H1 (cell line): ENCODE data around the gene TMEM38A. TPM values are rescaled to one million over a fixed set of nuclear protein-coding genes. Genes with fewer than 3 reads are reported as not detected.

ENCODE experiments used
- CTCF ChIA-PET: fragments of 300-600 bp; sonication (Branson Sonifier 250); formaldehyde crosslinking; loops from one replicate; lab custom pipeline; 2021; ENCODE audit not compliant: partially characterized antibody; lab: Charles Lee
- POLR2A ChIA-PET: fragments of 300-600 bp; sonication (Branson Sonifier 250); formaldehyde crosslinking; loops from one replicate; lab custom pipeline; 2021; ENCODE audit warnings: inconsistent platforms; ENCODE audit not compliant: partially characterized antibody; lab: Charles Lee
- DNase-seq, 2 experiments: peaks; one replicate each; pipeline versions ENCODE4 v3.0.0 to v3.0.0-alpha.2; 2010 to 2022; ENCODE audit warnings: low spot score in 2 of 2, low read depth in 1 of 2, mixed read lengths in 1 of 2
- FAIRE-seq: peaks from 2 replicates; lab custom pipeline; 2011; peaks lifted over from hg19 to GRCh38; lab: Jason Lieb, UNC
- H2AFZ ChIP-seq: 2 replicates; pipeline ENCODE4 v1.8.1; 2012; ENCODE audit warnings: low read length, inconsistent platforms
- H2AK5ac ChIP-seq: 2 replicates; pipeline ENCODE4 v1.6.1; 2013; ENCODE audit warnings: low read depth, low read length
- H2BK120ac ChIP-seq: replicated peaks from 2 replicates; pipeline ENCODE3; 2013; ENCODE audit warnings: low read depth, low read length, inconsistent platforms
- H2BK12ac ChIP-seq: 2 replicates; pipeline ENCODE4 v1.6.1; 2013; ENCODE audit warnings: low read depth, low read length
- H2BK15ac ChIP-seq: 2 replicates; pipeline ENCODE4 v1.6.1; 2013; ENCODE audit warnings: low read length
- H2BK20ac ChIP-seq: 2 replicates; pipeline ENCODE4 v1.6.1; 2013; ENCODE audit warnings: low read length
- H2BK5ac ChIP-seq: 2 replicates; pipeline ENCODE4 v1.6.1; 2013; ENCODE audit warnings: low read depth, low read length
- H3K14ac ChIP-seq: 2 replicates; pipeline ENCODE4 v1.6.1; 2013; ENCODE audit warnings: inconsistent platforms; ENCODE audit not compliant: insufficient read length
- H3K18ac ChIP-seq: 2 replicates; pipeline ENCODE4 v1.6.1; 2013; ENCODE audit warnings: low read length; ENCODE audit errors: extremely low read depth
- H3K23ac ChIP-seq: 2 replicates; pipeline ENCODE4 v1.6.1; 2013; ENCODE audit warnings: inconsistent platforms; ENCODE audit not compliant: insufficient read length
- H3K23me2 ChIP-seq: 2 replicates; pipeline ENCODE4 v1.6.1; 2013; ENCODE audit warnings: low read depth, low read length
- H3K27ac ChIP-seq: 2 replicates; pipeline ENCODE4 v1.6.1; 2011; ENCODE audit warnings: low read depth, low read length, inconsistent platforms
- H3K27me3 ChIP-seq, 4 experiments: replicated peaks in 1 of 4; 1 replicate in 1 of 4; 2 replicates in 3 of 4; pipeline versions ENCODE4 v1.6.1 to v1.8.1; 2011 to 2013; ENCODE audit warnings: low read length in 3 of 4, mild to moderate bottlenecking in 3 of 4, inconsistent platforms in 2 of 4, mixed read lengths in 2 of 4, moderate library complexity in 1 of 4; ENCODE audit not compliant: control insufficient read depth in 3 of 4, insufficient read depth in 3 of 4; ENCODE audit errors: extremely low read depth in 1 of 4
- H3K36me3 ChIP-seq, 4 experiments: 2 replicates each; pipeline versions ENCODE4 v1.6.1 to v1.8.1; 2011 to 2013; ENCODE audit warnings: mild to moderate bottlenecking in 4 of 4, low read length in 3 of 4, moderate library complexity in 2 of 4, control low read depth in 1 of 4, inconsistent platforms in 1 of 4; ENCODE audit not compliant: insufficient read depth in 4 of 4, control insufficient read depth in 2 of 4
- H3K4ac ChIP-seq: replicated peaks from 2 replicates; pipeline ENCODE3; 2013; ENCODE audit warnings: low read length, low read depth, mixed read lengths, inconsistent platforms; ENCODE audit not compliant: insufficient read length
- H3K4me1 ChIP-seq, 4 experiments: replicated peaks in 1 of 4; 1 replicate in 1 of 4; 2 replicates in 3 of 4; pipeline versions ENCODE4 v1.6.1 to v1.8.1; 2011 to 2013; ENCODE audit warnings: low read length in 3 of 4, inconsistent platforms in 2 of 4, mixed read lengths in 1 of 4; ENCODE audit not compliant: insufficient read depth in 4 of 4, control insufficient read depth in 3 of 4
- H3K4me2 ChIP-seq, 2 experiments: 2 replicates each; pipeline versions ENCODE4 v1.6.1 to v1.8.1; 2011 to 2013; ENCODE audit warnings: low read depth in 2 of 2, low read length in 2 of 2, control low read depth in 1 of 2, inconsistent platforms in 1 of 2, mild to moderate bottlenecking in 1 of 2; ENCODE audit not compliant: insufficient read depth in 1 of 2
- H3K4me3 ChIP-seq, 4 experiments: fragments of 200-600, 300-600 bp in 1 of 4; sonication (generic), shearing (Covaris generic), sonication (Bioruptor Twin) in 1 of 4; 2 replicates each; pipeline versions ENCODE4 v1.5.1 to v1.8.1; 2011 to 2016; ENCODE audit warnings: low read length in 4 of 4, low read depth in 3 of 4, control low read depth in 2 of 4, inconsistent platforms in 2 of 4, mild to moderate bottlenecking in 2 of 4, mixed read lengths in 1 of 4, moderate library complexity in 1 of 4; ENCODE audit not compliant: insufficient read depth in 2 of 4; ENCODE audit errors: extremely low read depth in 1 of 4
- H3K56ac ChIP-seq: replicated peaks from 2 replicates; pipeline ENCODE3; 2013; ENCODE audit warnings: low read depth, mild to moderate bottlenecking, mixed read lengths, low read length, inconsistent platforms; ENCODE audit not compliant: insufficient read length
- H3K79me1 ChIP-seq: 2 replicates; pipeline ENCODE4 v1.6.1; 2013; ENCODE audit warnings: low read depth, low read length, control low read depth
- H3K79me2 ChIP-seq, 2 experiments: 2 replicates each; pipeline versions ENCODE4 v1.6.1 to v1.8.1; 2012 to 2013; ENCODE audit warnings: low read length in 2 of 2, mild to moderate bottlenecking in 2 of 2, inconsistent platforms in 1 of 2; ENCODE audit not compliant: insufficient read depth in 2 of 2, control insufficient read depth in 1 of 2
- H3K9ac ChIP-seq, 4 experiments: replicated peaks in 1 of 4; 1 replicate in 1 of 4; 2 replicates in 3 of 4; pipeline versions ENCODE4 v1.6.1 to v1.8.1; 2011 to 2013; ENCODE audit warnings: low read depth in 3 of 4, low read length in 3 of 4, control low read depth in 2 of 4, mild to moderate bottlenecking in 2 of 4, moderate library complexity in 2 of 4, inconsistent platforms in 1 of 4; ENCODE audit errors: extremely low read depth in 1 of 4
- H3K9me3 ChIP-seq, 2 experiments: 2 replicates each; pipeline versions ENCODE4 v1.6.1 to v1.8.1; 2012 to 2013; ENCODE audit warnings: mild to moderate bottlenecking in 2 of 2, moderate library complexity in 2 of 2, control low read depth in 1 of 2, inconsistent platforms in 1 of 2, low read depth in 1 of 2, low read length in 1 of 2, mixed read lengths in 1 of 2; ENCODE audit not compliant: insufficient read depth in 2 of 2
- H4K20me1 ChIP-seq, 2 experiments: replicated peaks in 1 of 2; 2 replicates each; pipeline versions ENCODE3 to v1.8.1; 2011 to 2013; ENCODE audit warnings: inconsistent platforms in 2 of 2, low read length in 2 of 2, mild to moderate bottlenecking in 1 of 2; ENCODE audit not compliant: insufficient read depth in 2 of 2, control insufficient read depth in 1 of 2
- H4K5ac ChIP-seq: 2 replicates; pipeline ENCODE4 v1.6.1; 2013; ENCODE audit warnings: low read length, low read depth, mixed read lengths, inconsistent platforms; ENCODE audit not compliant: insufficient read length
- H4K8ac ChIP-seq: 2 replicates; pipeline ENCODE4 v1.8.0; 2013; ENCODE audit warnings: mild to moderate bottlenecking, moderate library complexity, low read length, inconsistent platforms; ENCODE audit not compliant: insufficient read depth; ENCODE audit errors: extremely low read depth
- H4K91ac ChIP-seq: replicated peaks from 2 replicates; pipeline ENCODE3; 2013; ENCODE audit warnings: low read length, mixed read lengths, inconsistent platforms; ENCODE audit not compliant: insufficient read length
- BACH1 ChIP-seq: IDR thresholded peaks from 2 replicates; pipeline ENCODE4 v1.6.1; 2012; ENCODE audit warnings: low read length, improper control_type of control experiment
- CBX8 ChIP-seq: fragments of 300-800, 300-1000 bp; sonication (generic); IDR thresholded peaks from 2 replicates; pipeline ENCODE4 v1.7.1; 2016; ENCODE audit warnings: low read depth, low read length, borderline replicate concordance
- CEBPB ChIP-seq: IDR thresholded peaks from 2 replicates; pipeline ENCODE4 v1.6.1; 2012; ENCODE audit warnings: low read depth, low read length
- CHD1 ChIP-seq: IDR thresholded peaks from 2 replicates; pipeline ENCODE4 v1.6.1; 2012; ENCODE audit warnings: low read depth, low read length, improper control_type of control experiment
- HDAC6 ChIP-seq: IDR thresholded peaks from one replicate; pipeline ENCODE4 v1.7.1; 2012; ENCODE audit warnings: low read depth, mild to moderate bottlenecking, inconsistent platforms, low read length, moderate library complexity
- KDM1A ChIP-seq: fragments of 200-600, 300-600 bp; sonication (generic); IDR thresholded peaks from 2 replicates; pipeline ENCODE4 v1.7.1; 2016; ENCODE audit warnings: mild to moderate bottlenecking, low read length, borderline replicate concordance
- NANOG ChIP-seq: IDR thresholded peaks from 2 replicates; pipeline ENCODE4 v1.6.1; 2011; ENCODE audit warnings: low read length, low read depth, mild to moderate bottlenecking, inconsistent platforms; ENCODE audit not compliant: insufficient read depth, poor library complexity, severe bottlenecking
- RAD21 ChIP-seq, 2 experiments: IDR thresholded peaks in 1 of 2; conservative IDR thresholded peaks in 1 of 2; 2 replicates each; pipeline ENCODE4 v1.6.1; 2011; ENCODE audit warnings: low read depth in 2 of 2, low read length in 2 of 2, improper control_type of control experiment in 1 of 2, inconsistent platforms in 1 of 2, mild to moderate bottlenecking in 1 of 2, moderate library complexity in 1 of 2
- RFX5 ChIP-seq: IDR thresholded peaks from 2 replicates; pipeline ENCODE4 v1.6.1; 2011; ENCODE audit warnings: low read depth, low read length, improper control_type of control experiment, borderline replicate concordance
- SAP30 ChIP-seq: fragments of 300-600 bp; sonication (generic); IDR thresholded peaks from 2 replicates; pipeline ENCODE4 v1.7.1; 2012; ENCODE audit warnings: low read length, moderate library complexity, mild to moderate bottlenecking, inconsistent platforms; ENCODE audit not compliant: insufficient read depth, insufficient replicate concordance
- SIN3A ChIP-seq, 2 experiments: IDR thresholded peaks in 1 of 2; conservative IDR thresholded peaks in 1 of 2; 2 replicates each; pipeline ENCODE4 v1.6.1; 2011 to 2012; ENCODE audit warnings: low read length in 2 of 2, improper control_type of control experiment in 1 of 2, low read depth in 1 of 2, mild to moderate bottlenecking in 1 of 2
- TCF12 ChIP-seq: IDR thresholded peaks from 2 replicates; pipeline ENCODE4 v1.6.1; 2011; ENCODE audit warnings: low read depth, mild to moderate bottlenecking, low read length
- TEAD4 ChIP-seq: IDR thresholded peaks from 2 replicates; pipeline ENCODE4 v1.6.1; 2012; ENCODE audit warnings: low read depth, low read length, inconsistent platforms, mixed read lengths
- WGBS, 2 experiments: shearing (Covaris generic) in 1 of 2; methylation state at CpG; one replicate each; pipeline versions ENCODE4 v1.1.6 to v1.1.7; 2013 to 2015; ENCODE audit warnings: low lambda C conversion rate in 2 of 2, mixed read lengths in 2 of 2, inconsistent platforms in 1 of 2, low coverage in 1 of 2, missing lambda C conversion rate in 1 of 2; ENCODE audit not compliant: insufficient replicate concordance in 2 of 2, insufficient coverage in 1 of 2, insufficient read length in 1 of 2; ENCODE audit errors: extremely low coverage in 1 of 2, missing lambda C conversion rate in 1 of 2; 5-methylcytosine and 5-hydroxymethylcytosine counted together
- polyA plus RNA-seq, 7 experiments: library from polyadenylated mRNA; depleted of rRNA in 3 of 7; stranded (reverse) in 5 of 7; unstranded in 2 of 7; fragments of >200 nt in 5 of 7; fragments of 200-250 nt in 2 of 7; gene quantifications; 1 replicate in 5 of 7; 2 replicates in 1 of 7; 4 replicates in 1 of 7; pipeline versions ENCODE4 v1.2.1 to v1.2.3, GENCODE V29; 2011 to 2013; ENCODE audit warnings: missing spikeins in 2 of 7, mixed read lengths in 2 of 7
- total RNA-seq: library from RNA; stranded (reverse); fragmentation: NEBNext Ultra II Directional; extraction: Animal tissue kit (Norgen Biotek cat#: 25700); gene quantifications from 2 replicates; pipeline ENCODE4 v1.2.1, GENCODE V29; 2021

The TMEM38A gene
- total and polyA plus RNA-seq, 2 of the 8 experiments (the other 6 are each of a cell fraction or from before 2014, with no cell fraction given) = 8.9 to 9.2 TPM

DNA sequence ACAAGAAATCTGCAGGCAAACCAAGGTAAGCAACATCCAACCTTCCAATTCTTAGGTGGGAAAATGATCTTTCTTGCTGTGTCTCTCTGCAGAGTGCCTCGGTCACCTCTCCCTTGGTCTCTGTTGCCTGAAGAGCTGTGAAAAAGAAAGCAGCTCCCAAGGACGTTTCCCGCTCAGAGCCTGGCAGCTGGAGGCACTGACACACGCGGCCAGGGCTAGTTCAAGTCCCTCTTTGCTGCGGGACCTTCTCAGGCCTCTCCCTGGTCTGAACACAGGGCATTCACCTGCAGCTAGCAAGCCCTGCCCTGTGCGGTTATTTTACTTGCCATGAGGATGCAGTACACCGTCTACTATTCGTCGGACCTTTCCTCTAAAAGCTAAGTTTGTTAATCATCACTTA is 36.7 kb upstream of the TMEM38A start:
- Histone ChIP-seq H3K14ac (no peak overlapping the region), H3K4ac (no peak overlapping the region), H4K5ac (no peak overlapping the region), H2BK15ac (no peak overlapping the region), H2AFZ (no peak overlapping the region), H4K91ac (no peak overlapping the region), H2AK5ac (no peak overlapping the region), H3K36me3 (peaks cover 0 to 5% (median 0%) of the 10 kb centered on the region in 4 experiments; a peak in 5 of 8 replicates), H3K9me3 (no peaks in the 10 kb centered on the region), H3K4me3 (no peak overlapping the region), H3K27me3 (no peaks in the 10 kb centered on the region), H3K9ac (no peak overlapping the region; a peak in 1 of 7 replicates), H2BK5ac (no peak overlapping the region), H2BK12ac (no peak overlapping the region; the same call in 1 of the 2 replicates), H3K27ac (no peak overlapping the region), H3K79me1 (peaks cover 46% of the 10 kb centered on the region), H3K23me2 (peaks cover 10% of the 10 kb centered on the region; the same call in 1 of the 2 replicates), H3K18ac (no peak overlapping the region), H4K20me1 (peaks cover 25 to 55% of the 10 kb centered on the region in 2 experiments), H3K4me1 (peaks cover 0 to 7% (median 2%) of the 10 kb centered on the region in 4 experiments; a peak in 6 of 7 replicates), H3K56ac (no peak overlapping the region), H2BK120ac (no peak overlapping the region), H4K8ac (no peak overlapping the region), H3K79me2 (peaks cover 25 to 84% of the 10 kb centered on the region in 2 experiments), H3K23ac (no peak overlapping the region), H2BK20ac (no peak overlapping the region), H3K4me2 (no peak overlapping the region; a peak in 1 of 4 replicates)
- ChIA-PET POLR2A (interaction anchor here (0.8 to 1.6 kb wide), 8 partner anchors 10 to 49 kb away, joined by 3 to 6 read pairs (median 4); partner anchors contain the start of gene TMEM38A), CTCF (interaction anchor here (0.7 to 1.7 kb wide), 3 partner anchors 44 to 54 kb away, joined by 3 read pairs; no protein-coding TSS in a partner anchor)
- no peak for DNase-seq
- 92% methylated on average over 10 of the region's 10 CpGs; no CpG with 5 or more reads in 1 of the 2 experiments for whole genome bisulfite sequencing, 2 experiments
- FAIRE-seq = no peak
- TF ChIP-seq HDAC6 = no peak
- no peak for TF ChIP-seq SIN3A (conservative IDR thresholded peaks at IDR 0.05 in 1 of 2, IDR thresholded peaks at IDR 0.05 in 1 of 2; ENCODE audit: low read depth in 1 of 2, low read length in 2 of 2)
- TF ChIP-seq CBX8 = no peak
- no peak for TF ChIP-seq RAD21 (IDR thresholded peaks at IDR 0.05 in 1 of 2, conservative IDR thresholded peaks at IDR 0.05 in 1 of 2; ENCODE audit: low read depth in 2 of 2, low read length in 2 of 2)
- no peak for TF ChIP-seq NANOG
- TF ChIP-seq CEBPB = no peak
- TF ChIP-seq CHD1 = no peak
- no peak for TF ChIP-seq KDM1A
- no peak for TF ChIP-seq BACH1
- TF ChIP-seq SAP30 = no peak
- TF ChIP-seq RFX5 = no peak
- TF ChIP-seq TCF12 = no peak
- no peak for TF ChIP-seq TEAD4
